MM.1S (cell line): ENCODE data around the gene RAB3IL1.

ENCODE experiments used
- DNase-seq: peaks from one replicate; pipeline ENCODE4 v3.0.0-alpha.2; 2015
- H2AFZ ChIP-seq: fragments of 300-600 bp; sonication (generic); 2 replicates; pipeline ENCODE4 v1.6.0; 2016; ENCODE audit warnings: antibody characterized with exemption, low read length
- H3F3A ChIP-seq: fragments of 300-600 bp; sonication (generic); 2 replicates; pipeline ENCODE4 v1.6.1; 2016; ENCODE audit warnings: mild to moderate bottlenecking, antibody characterized with exemption, low read length, moderate library complexity, mixed read lengths; ENCODE audit not compliant: insufficient read depth
- H3K27ac ChIP-seq: fragments of 300-600 bp; sonication (generic); 2 replicates; pipeline ENCODE4 v1.5.1; 2016; ENCODE audit warnings: mild to moderate bottlenecking, low read length
- H3K27me3 ChIP-seq: fragments of 300-600 bp; sonication (generic); replicated peaks from 2 replicates; pipeline ENCODE4 v1.6.0; 2016; ENCODE audit warnings: low read length; ENCODE audit not compliant: insufficient read depth
- H3K36me3 ChIP-seq: fragments of 300-600 bp; sonication (generic); replicated peaks from 2 replicates; pipeline ENCODE4 v1.6.1; 2016; ENCODE audit warnings: mild to moderate bottlenecking, low read length, mixed read lengths; ENCODE audit not compliant: insufficient read depth
- H3K4me1 ChIP-seq: fragments of 300-600 bp; sonication (generic); 2 replicates; pipeline ENCODE4 v1.6.1; 2016; ENCODE audit warnings: low read length, mixed read lengths
- H3K4me2 ChIP-seq: fragments of 300-600 bp; sonication (generic); 2 replicates; pipeline ENCODE4 v1.6.0; 2016; ENCODE audit warnings: low read depth, low read length
- H3K4me3 ChIP-seq: fragments of 300-600 bp; sonication (generic); 2 replicates; pipeline ENCODE4 v1.5.1; 2016; ENCODE audit warnings: low read length, mixed read lengths
- H3K79me2 ChIP-seq: fragments of 300-600 bp; sonication (generic); 2 replicates; pipeline ENCODE4 v1.6.1; 2016; ENCODE audit warnings: mixed run types, low read length, mixed read lengths
- H3K9ac ChIP-seq: fragments of 300-600 bp; sonication (generic); 2 replicates; pipeline ENCODE4 v1.6.1; 2016; ENCODE audit warnings: low read length, mixed read lengths
- H3K9me2 ChIP-seq: fragments of 300-600 bp; sonication (generic); replicated peaks from 2 replicates; pipeline ENCODE4 v1.6.1; 2016; ENCODE audit warnings: mild to moderate bottlenecking, low read length, mixed read lengths; ENCODE audit not compliant: insufficient read depth
- H3K9me3 ChIP-seq: fragments of 300-600 bp; sonication (generic); replicated peaks from 2 replicates; pipeline ENCODE4 v1.6.1; 2016; ENCODE audit warnings: mild to moderate bottlenecking, low read length, mixed read lengths; ENCODE audit not compliant: insufficient read depth
- H4K20me1 ChIP-seq: fragments of 300-600 bp; sonication (generic); 2 replicates; pipeline ENCODE4 v1.6.1; 2016; ENCODE audit warnings: mild to moderate bottlenecking, low read length, moderate library complexity, mixed read lengths; ENCODE audit not compliant: insufficient read depth
- EZH2 ChIP-seq: fragments of 300-600 bp; sonication (generic); optimal IDR thresholded peaks from 2 replicates; pipeline ENCODE3; 2017; ENCODE audit warnings: low read depth, mild to moderate bottlenecking, antibody characterized with exemption, low read length, mixed read lengths
- EZH2phosphoT487 ChIP-seq: fragments of 300-600 bp; sonication (generic); IDR thresholded peaks from 2 replicates; pipeline ENCODE4 v1.6.1; 2018; ENCODE audit warnings: antibody characterized with exemption, low read length
- TF ChIP-seq, protein P1 (sequence below): fragments of 300-600 bp; sonication (generic); IDR thresholded peaks from 2 replicates; pipeline ENCODE4 v1.5.1; 2016; ENCODE audit warnings: antibody characterized with exemption, low read length, mixed read lengths

The RAB3IL1 gene

DNA sequence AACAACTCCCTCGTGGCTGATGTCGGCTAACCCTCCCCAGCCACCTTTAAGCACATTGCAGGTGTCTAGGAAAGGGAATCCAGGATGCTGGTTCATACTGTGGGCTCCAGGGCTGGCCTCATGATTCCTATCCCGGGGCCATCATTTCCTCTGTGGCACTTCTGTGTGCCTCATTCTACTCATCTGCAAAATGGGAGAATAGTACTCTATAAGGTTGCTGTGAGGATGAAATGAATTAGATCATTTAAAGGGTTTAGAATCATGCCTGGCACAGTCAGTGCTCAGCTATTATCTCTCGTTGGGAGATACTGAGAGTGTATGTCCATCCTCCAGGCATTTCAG lies 21.7 kb downstream of the RAB3IL1 start:
- Histone ChIP-seq H4K20me1 (no peaks in the 10 kb centered on the region), H3K27ac (no peak overlapping the region), H2AFZ (no peak overlapping the region), H3K9me2 (no peaks in the 10 kb centered on the region), H3K4me2 (no peak overlapping the region), H3K9ac (no peak overlapping the region), H3K9me3 (no peaks in the 10 kb centered on the region), H3K4me1 (peaks cover 5% of the 10 kb centered on the region; the same call in 1 of the 2 replicates), H3K36me3 (no peaks in the 10 kb centered on the region), H3K4me3 (no peak overlapping the region), H3K27me3 (peaks cover 30% of the 10 kb centered on the region), H3K79me2 (no peaks in the 10 kb centered on the region), H3F3A (peaks cover 12% of the 10 kb centered on the region; the same call in 1 of the 2 replicates)
- no peak for TF ChIP-seq EZH2phosphoT487
- no peak for TF ChIP-seq EZH2
- TF ChIP-seq, protein P1, sequence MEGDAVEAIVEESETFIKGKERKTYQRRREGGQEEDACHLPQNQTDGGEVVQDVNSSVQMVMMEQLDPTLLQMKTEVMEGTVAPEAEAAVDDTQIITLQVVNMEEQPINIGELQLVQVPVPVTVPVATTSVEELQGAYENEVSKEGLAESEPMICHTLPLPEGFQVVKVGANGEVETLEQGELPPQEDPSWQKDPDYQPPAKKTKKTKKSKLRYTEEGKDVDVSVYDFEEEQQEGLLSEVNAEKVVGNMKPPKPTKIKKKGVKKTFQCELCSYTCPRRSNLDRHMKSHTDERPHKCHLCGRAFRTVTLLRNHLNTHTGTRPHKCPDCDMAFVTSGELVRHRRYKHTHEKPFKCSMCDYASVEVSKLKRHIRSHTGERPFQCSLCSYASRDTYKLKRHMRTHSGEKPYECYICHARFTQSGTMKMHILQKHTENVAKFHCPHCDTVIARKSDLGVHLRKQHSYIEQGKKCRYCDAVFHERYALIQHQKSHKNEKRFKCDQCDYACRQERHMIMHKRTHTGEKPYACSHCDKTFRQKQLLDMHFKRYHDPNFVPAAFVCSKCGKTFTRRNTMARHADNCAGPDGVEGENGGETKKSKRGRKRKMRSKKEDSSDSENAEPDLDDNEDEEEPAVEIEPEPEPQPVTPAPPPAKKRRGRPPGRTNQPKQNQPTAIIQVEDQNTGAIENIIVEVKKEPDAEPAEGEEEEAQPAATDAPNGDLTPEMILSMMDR, result no peak
- DNase-seq, result no peak

- no peak overlapping the region for H3K9ac ChIP-seq
- no peaks in the 10 kb centered on the region for H3K9me2 ChIP-seq
- H2AFZ ChIP-seq, result no peak overlapping the region
- H3K4me3 ChIP-seq, result no peak overlapping the region
- no peaks in the 10 kb centered on the region for H3K9me3 ChIP-seq
- H3F3A ChIP-seq, result peaks cover 12% of the 10 kb centered on the region; the same call in 1 of the 2 replicates
- no peaks in the 10 kb centered on the region for H3K79me2 ChIP-seq
- H3K27ac ChIP-seq, result no peak overlapping the region
- no peaks in the 10 kb centered on the region for H4K20me1 ChIP-seq
- DNase-seq, result no peak
- peaks cover 9% of the 10 kb centered on the region; the same call in 1 of the 2 replicates for H3K4me1 ChIP-seq
- H3K36me3 ChIP-seq, result no peaks in the 10 kb centered on the region
- H3K27me3 ChIP-seq, result peaks cover 30% of the 10 kb centered on the region
- no peak overlapping the region for H3K4me2 ChIP-seq
- TF ChIP-seq EZH2 (no peak), EZH2phosphoT487 (no peak)
- TF ChIP-seq, protein P1, result no peak
These were observed 22.2 kb downstream of the RAB3IL1 start for GRCh38 chr11:61895046-61895717.

GRCh38 chr11:61893981-61894380 lies 23.4 kb downstream of the RAB3IL1 start:
- no peaks in the 10 kb centered on the region for H3K79me2 ChIP-seq
- no peak overlapping the region for H3K27ac ChIP-seq
- DNase-seq, result no peak

More at GRCh38 chr11:61893981-61894380, 23.4 kb downstream of the RAB3IL1 start:
- H3K9me3 ChIP-seq, result no peaks in the 10 kb centered on the region
- H3K9ac ChIP-seq, result no peak overlapping the region
- no peaks in the 10 kb centered on the region for H3K36me3 ChIP-seq
- H3K9me2 ChIP-seq, result no peaks in the 10 kb centered on the region
- peaks cover 30% of the 10 kb centered on the region for H3K27me3 ChIP-seq
- H3F3A ChIP-seq, result peaks cover 12% of the 10 kb centered on the region; the same call in 1 of the 2 replicates
- H2AFZ ChIP-seq, result no peak overlapping the region
- no peak overlapping the region for H3K4me2 ChIP-seq
- no peak for TF ChIP-seq EZH2
- no peak for TF ChIP-seq EZH2phosphoT487
- TF ChIP-seq, protein P1, result no peak
- H3K4me1 ChIP-seq, result peaks cover 4% of the 10 kb centered on the region; the same call in 1 of the 2 replicates
- no peak overlapping the region for H3K4me3 ChIP-seq
- H4K20me1 ChIP-seq, result no peaks in the 10 kb centered on the region
